Stomach (tissue), 9 donors: ENCODE data around the gene SLC24A3. TPM values are rescaled to one million over a fixed set of nuclear protein-coding genes. Genes with fewer than 3 reads are reported as not detected.

Experiments
- DNase-seq, 2 donors: peaks; one replicate each; pipeline versions ENCODE4 v3.0.0 to v3.0.0-alpha.2; 2013 to 2019
- H3K27ac ChIP-seq, 5 donors: fragments of 200-600 bp in 4 of 5; sonication (generic) in 4 of 5; one replicate each; pipeline ENCODE4 v1.5.1; 2013 to 2019; ENCODE audit warnings: mild to moderate bottlenecking in 1 of 5, moderate library complexity in 1 of 5
- H3K27me3 ChIP-seq, 3 donors: fragments of 200-600 bp; sonication (generic); one replicate each; pipeline ENCODE4 v1.5.1; 2017 to 2019; ENCODE audit warnings: mixed run types in 1 of 3
- H3K36me3 ChIP-seq, 4 donors: fragments of 200-600 bp; sonication (generic); 1 replicate in 3 of 4; 2 replicates in 1 of 4; pipeline ENCODE4 v1.5.1; 2016 to 2019
- H3K4me1 ChIP-seq, 4 donors: fragments of 200-600 bp; sonication (generic); one replicate each; pipeline ENCODE4 v1.5.1; 2016 to 2019
- H3K4me3 ChIP-seq, 4 donors: fragments of 200-600 bp; sonication (generic) in 3 of 4; one replicate each; pipeline ENCODE4 v1.5.1; 2016 to 2019; ENCODE audit warnings: mild to moderate bottlenecking in 1 of 4
- H3K9me3 ChIP-seq, 4 donors: fragments of 200-600 bp; sonication (generic); one replicate each; pipeline ENCODE4 v1.5.1; 2016 to 2019
- EP300 ChIP-seq: sonication (generic); formaldehyde crosslinking; IDR thresholded peaks from one replicate; pipeline ENCODE4 v1.6.1; 2017; ENCODE audit warnings: antibody characterized with exemption
- POLR2A ChIP-seq, 4 donors: fragments of 450-650 bp; IDR thresholded peaks; one replicate each; pipeline ENCODE4 v1.6.1; 2016; ENCODE audit warnings: antibody characterized with exemption in 4 of 4, control low read depth in 2 of 4, mild to moderate bottlenecking in 1 of 4, moderate library complexity in 1 of 4
- POLR2AphosphoS5 ChIP-seq, 3 donors: sonication (generic); formaldehyde crosslinking; IDR thresholded peaks; one replicate each; pipeline ENCODE4 v1.6.1; 2016; ENCODE audit warnings: antibody characterized with exemption in 3 of 3
- WGBS, 5 donors: extraction: QIAGEN DNeasy Blood & Tissue Kit in 3 of 5; methylation state at CpG; one replicate each; pipeline versions ENCODE4 v1.1.5 to v1.1.7; 2013 to 2018; 5-methylcytosine and 5-hydroxymethylcytosine counted together
- intact Hi-C: fragments of 100-400 bp; cut with DNase I; formaldehyde crosslinking; loops from one replicate; pipeline ENCODE4 v1.15.1; 2023; ENCODE audit warnings: low total_unique reads
- polyA plus RNA-seq, 3 donors: library from polyadenylated mRNA; stranded (reverse); fragments of 200-250 nt; gene quantifications; one replicate each; pipeline ENCODE4 v1.2.3, GENCODE V29; 2013
- total RNA-seq, 5 donors: library from RNA; depleted of rRNA; stranded (reverse); fragments of >200 nt; gene quantifications; one replicate each; pipeline versions ENCODE4 v1.1.0 to v1.2.3, GENCODE V29; 2014 to 2016
- TF ChIP-seq, protein P1 (sequence below), 7 experiments: fragments of 450-650 bp in 4 of 7; fragments of 200-600 bp in 3 of 7; sonication (generic) in 3 of 7; IDR thresholded peaks; one replicate each; pipeline ENCODE4 v1.5.1; 2016 to 2019; ENCODE audit warnings: antibody characterized with exemption in 7 of 7, control low read depth in 2 of 7, mild to moderate bottlenecking in 1 of 7
- donor health status: healthy with polysubstance abuse.
- donor health status: Bipolar disorder and iron deficiency.
- donor health status: healthy.

Gene SLC24A3
- total and polyA plus RNA-seq, 8 donors: 1.8 to 9.0 (median 4.5) TPM

DNA sequence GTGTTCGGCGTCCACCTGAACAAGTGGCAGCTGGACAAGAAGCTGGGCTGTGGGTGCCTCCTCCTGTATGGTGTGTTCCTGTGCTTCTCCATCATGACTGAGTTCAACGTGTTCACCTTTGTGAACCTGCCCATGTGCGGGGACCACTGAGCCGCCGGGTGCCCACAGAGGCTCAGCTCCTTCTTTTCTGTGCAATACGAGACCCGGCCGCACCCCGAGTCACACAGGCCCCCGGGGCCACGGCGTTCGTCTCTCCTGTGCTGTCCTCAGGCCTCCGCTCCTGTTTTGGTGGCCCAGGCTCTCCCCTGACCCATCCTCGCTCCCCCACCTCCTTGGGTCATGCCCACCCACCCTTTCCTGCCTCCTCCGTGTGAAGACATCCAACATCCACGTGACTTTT, 508.5 kb downstream of the SLC24A3 start:
- TF ChIP-seq, protein P1, sequence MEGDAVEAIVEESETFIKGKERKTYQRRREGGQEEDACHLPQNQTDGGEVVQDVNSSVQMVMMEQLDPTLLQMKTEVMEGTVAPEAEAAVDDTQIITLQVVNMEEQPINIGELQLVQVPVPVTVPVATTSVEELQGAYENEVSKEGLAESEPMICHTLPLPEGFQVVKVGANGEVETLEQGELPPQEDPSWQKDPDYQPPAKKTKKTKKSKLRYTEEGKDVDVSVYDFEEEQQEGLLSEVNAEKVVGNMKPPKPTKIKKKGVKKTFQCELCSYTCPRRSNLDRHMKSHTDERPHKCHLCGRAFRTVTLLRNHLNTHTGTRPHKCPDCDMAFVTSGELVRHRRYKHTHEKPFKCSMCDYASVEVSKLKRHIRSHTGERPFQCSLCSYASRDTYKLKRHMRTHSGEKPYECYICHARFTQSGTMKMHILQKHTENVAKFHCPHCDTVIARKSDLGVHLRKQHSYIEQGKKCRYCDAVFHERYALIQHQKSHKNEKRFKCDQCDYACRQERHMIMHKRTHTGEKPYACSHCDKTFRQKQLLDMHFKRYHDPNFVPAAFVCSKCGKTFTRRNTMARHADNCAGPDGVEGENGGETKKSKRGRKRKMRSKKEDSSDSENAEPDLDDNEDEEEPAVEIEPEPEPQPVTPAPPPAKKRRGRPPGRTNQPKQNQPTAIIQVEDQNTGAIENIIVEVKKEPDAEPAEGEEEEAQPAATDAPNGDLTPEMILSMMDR (IDR thresholded peaks at IDR 0.05): no peak
- no peak for TF ChIP-seq POLR2A (IDR thresholded peaks at IDR 0.05)
- TF ChIP-seq EP300: no peak
- TF ChIP-seq POLR2AphosphoS5 (IDR thresholded peaks at IDR 0.05): no peak
- no peaks in the 10 kb centered on the region for H3K4me1 ChIP-seq
- intact Hi-C loops: no loop called here
- no peak overlapping the region for H3K4me3 ChIP-seq
- H3K27ac ChIP-seq: no peak overlapping the region
- H3K27me3 ChIP-seq: no peaks in the 10 kb centered on the region
- DNase-seq: no peak
- H3K36me3 ChIP-seq: no peaks in the 10 kb centered on the region
- WGBS, 5 donors: 90 to 94% (median 92%) methylated on average over 16 to 18 of the region's 18 CpGs
- peaks cover 0 to 8% (median 0%) of the 10 kb centered on the region in 4 donors for H3K9me3 ChIP-seq

DNA sequence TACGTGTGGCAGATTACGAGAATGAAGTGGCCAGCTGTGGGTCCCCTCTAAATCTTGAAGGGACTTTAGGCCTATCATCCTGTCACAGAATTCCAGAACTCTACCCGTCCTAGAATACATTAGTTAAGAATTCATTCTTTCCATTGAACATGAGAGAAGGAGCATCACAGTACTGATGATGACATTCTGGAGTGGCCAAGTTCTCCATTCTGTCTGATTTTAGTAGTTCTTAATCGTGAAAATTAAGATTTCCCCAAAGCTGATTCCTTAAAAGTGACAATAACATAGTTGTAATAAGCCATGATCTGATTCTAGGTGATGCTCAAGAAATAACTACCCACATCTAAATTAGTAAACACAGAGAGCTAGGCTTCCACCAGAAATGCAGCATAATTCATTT, 510.6 kb downstream of the SLC24A3 start:
- no peak for DNase-seq
- WGBS, 5 donors: 83 to 92% (median 89%) methylated on average over 4 of the region's 4 CpGs
- no peak for TF ChIP-seq POLR2A (IDR thresholded peaks at IDR 0.05)
- no peak for TF ChIP-seq EP300
- TF ChIP-seq, protein P1 (IDR thresholded peaks at IDR 0.05): no peak
- TF ChIP-seq POLR2AphosphoS5 (IDR thresholded peaks at IDR 0.05): no peak
- no peaks in the 10 kb centered on the region for H3K27me3 ChIP-seq
- intact Hi-C loops: no loop called here
- H3K4me1 ChIP-seq: no peaks in the 10 kb centered on the region
- no peak overlapping the region for H3K27ac ChIP-seq
- no peak overlapping the region for H3K4me3 ChIP-seq
- H3K9me3 ChIP-seq: no peaks in the 10 kb centered on the region
- H3K36me3 ChIP-seq: no peaks in the 10 kb centered on the region

DNA sequence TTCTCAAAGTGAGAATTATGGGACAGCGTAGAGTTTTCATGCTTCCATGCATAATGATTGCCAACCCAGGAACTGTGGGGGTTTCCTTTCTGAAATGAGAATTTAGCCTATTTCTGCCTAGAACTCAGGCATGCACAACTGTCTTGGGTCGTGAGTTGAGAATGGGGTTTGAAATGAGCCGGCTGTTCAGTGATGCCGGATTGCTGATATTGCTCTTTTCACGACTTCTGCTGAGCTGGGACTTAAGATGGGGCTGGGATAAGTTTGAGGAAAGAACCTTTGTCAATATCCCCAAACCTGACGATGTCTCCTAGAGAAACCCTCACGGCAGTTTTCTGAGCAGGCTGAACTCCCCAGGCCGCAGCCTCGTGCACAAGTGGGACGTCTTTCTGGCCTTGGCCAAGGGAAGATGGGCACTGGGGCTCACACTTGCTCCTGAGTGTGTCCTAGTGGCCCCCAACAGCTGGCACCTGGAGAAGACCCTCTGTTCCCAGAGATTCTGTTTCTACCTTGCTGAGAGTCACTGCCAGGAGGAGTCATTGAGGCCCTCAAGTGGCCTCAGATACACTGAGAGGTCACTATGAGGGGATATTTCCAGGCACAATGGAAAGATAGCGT, 511.5 kb downstream of the SLC24A3 start:
- Histone ChIP-seq H3K4me1 (no peaks in the 10 kb centered on the region), H3K27me3 (no peaks in the 10 kb centered on the region), H3K27ac (no peak overlapping the region), H3K9me3 (no peaks in the 10 kb centered on the region), H3K36me3 (no peaks in the 10 kb centered on the region), H3K4me3 (no peak overlapping the region)
- TF ChIP-seq POLR2A (IDR thresholded peaks at IDR 0.05): no peak
- TF ChIP-seq POLR2AphosphoS5 (IDR thresholded peaks at IDR 0.05): no peak
- no peak for TF ChIP-seq EP300
- TF ChIP-seq, protein P1 (IDR thresholded peaks at IDR 0.05): no peak
- no peak for DNase-seq
- WGBS, 5 donors: 83 to 92% (median 84%) methylated on average over 11 of the region's 11 CpGs
- intact Hi-C loops: no loop called here

DNA sequence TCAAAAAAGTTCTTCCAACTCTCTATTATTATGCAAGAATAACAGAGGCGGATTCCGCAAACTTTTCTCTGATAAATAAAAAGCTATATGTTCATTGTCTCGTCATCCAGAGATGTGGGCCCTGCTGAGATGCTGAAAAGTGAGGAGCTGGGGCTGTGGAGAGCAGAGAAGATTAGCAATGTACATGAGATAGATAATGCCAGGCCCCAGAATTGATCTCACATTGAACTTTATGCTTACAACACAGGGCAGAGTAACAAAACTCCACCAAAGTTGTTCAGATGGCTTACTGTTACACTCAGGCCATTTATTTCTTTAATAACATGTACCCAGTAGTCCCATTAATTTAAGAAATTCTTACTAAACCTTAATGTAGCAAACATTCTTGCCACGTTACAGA, 512.9 kb downstream of the SLC24A3 start:
- WGBS, 5 donors: 92 to 96% (median 94%) methylated on average over 4 of the region's 4 CpGs
- intact Hi-C loops: no loop called here
- H3K4me1 ChIP-seq: no peaks in the 10 kb centered on the region
- no peak overlapping the region for H3K27ac ChIP-seq
- H3K9me3 ChIP-seq: no peaks in the 10 kb centered on the region
- DNase-seq: no peak
- no peak for TF ChIP-seq POLR2A (IDR thresholded peaks at IDR 0.05)
- TF ChIP-seq POLR2AphosphoS5 (IDR thresholded peaks at IDR 0.05): no peak
- TF ChIP-seq, protein P1 (IDR thresholded peaks at IDR 0.05): no peak
- TF ChIP-seq EP300: no peak
- H3K36me3 ChIP-seq: no peaks in the 10 kb centered on the region
- no peaks in the 10 kb centered on the region for H3K27me3 ChIP-seq
- H3K4me3 ChIP-seq: no peak overlapping the region
